ENCODE measurements around the gene MRPL36.
"Not testable (repeated sequence)": the region's sequence is repeated elsewhere in the genome, so short reads cannot be mapped to it uniquely, and the experiment has no call there.

MRPL36 gene

DNA sequence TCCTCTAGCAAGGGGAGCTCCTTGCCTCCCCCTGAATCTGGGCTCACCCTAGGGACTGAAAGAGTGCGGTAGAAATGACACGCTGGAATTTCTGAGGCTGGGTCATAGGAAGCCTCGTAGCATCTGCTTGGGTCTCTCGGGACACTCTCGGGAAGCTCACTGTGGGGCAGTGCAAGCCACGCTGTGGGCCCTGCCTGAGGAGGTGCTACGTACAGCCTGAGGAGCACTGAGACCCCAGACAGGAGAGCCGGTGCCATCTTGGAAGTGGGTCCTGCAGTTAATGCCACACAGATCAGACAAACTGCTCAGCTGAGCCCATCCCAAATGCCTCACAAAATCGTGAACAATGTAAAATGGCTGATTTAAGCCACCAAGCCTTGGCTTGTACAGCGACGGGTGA is 1.8 kb downstream of the MRPL36 start:
- in situ Hi-C loops (cut with HindIII; ENCODE audit: low sequenced_read_pairs), result no loop called here

DNA sequence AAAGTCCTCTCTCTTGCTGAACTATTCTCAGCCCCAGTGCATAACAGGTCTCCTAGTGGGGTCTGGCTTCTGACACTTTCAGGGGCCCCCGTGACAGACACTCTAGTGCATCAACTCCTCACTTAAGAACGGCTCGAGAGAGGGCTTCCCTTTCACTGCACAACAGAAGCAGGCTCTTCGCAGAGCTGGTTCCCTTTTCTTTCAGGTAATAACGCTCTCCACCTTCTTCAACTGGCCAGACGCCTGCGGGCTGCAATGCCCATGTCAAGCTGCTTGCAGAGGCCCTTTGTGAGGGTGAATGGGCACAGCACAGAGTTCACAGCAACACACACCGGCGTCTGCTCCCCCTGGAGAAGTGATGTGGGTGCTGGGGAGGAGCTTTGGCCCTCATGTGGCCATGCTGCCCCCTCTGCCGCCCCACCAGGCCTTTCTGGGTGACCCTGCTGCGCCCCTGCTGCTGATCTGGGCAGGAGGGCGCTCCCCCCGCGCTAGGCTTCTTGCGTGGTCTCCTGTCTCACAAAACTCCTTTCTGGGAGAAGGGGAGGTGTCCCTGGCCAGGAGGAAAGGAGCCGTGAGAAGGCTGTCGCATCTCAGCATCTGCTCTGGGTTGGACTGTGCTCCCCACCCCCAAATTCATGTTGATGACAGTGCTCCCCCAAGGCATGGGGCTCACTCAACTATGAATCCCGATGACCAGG is 2.4 kb downstream of the MRPL36 start:
- in situ Hi-C loops (cut with HindIII; ENCODE audit: low sequenced_read_pairs), result no loop called here

DNA sequence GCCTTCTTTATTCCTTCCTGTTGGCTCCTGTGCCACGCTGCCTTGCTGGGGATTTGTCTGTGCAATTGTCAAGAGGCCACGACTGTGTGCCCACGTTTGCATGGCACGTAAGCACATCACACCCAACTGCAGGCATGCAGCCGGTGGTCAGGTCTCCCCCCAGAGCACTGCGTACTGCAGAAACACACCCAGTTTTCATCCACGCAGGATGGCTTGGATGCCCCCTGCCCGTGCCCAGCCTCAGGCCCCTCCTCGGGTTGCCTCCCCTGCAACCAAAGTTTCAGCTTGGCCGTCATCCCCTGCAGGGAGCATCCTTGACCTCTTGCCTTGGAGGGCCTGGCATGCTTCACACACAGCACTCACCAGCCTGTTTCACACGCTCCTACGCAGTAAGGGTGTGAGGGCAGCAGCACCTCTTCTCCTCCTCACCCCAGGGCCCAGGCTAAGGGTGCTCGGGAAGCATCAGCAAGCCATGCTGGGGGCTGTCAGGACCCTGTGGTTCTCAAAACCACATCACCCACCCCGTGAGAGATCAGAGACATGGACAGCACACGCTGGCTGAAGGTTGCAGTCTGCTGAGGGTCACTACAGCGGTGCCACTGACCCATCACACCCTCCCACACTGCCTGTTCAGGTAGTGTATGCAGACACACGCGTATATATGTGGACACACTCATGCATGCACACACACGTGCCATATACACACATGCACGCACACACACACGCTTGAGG is 3.1 kb downstream of the MRPL36 start:
- in situ Hi-C loops (cut with HindIII; ENCODE audit: low sequenced_read_pairs), result no loop called here

DNA sequence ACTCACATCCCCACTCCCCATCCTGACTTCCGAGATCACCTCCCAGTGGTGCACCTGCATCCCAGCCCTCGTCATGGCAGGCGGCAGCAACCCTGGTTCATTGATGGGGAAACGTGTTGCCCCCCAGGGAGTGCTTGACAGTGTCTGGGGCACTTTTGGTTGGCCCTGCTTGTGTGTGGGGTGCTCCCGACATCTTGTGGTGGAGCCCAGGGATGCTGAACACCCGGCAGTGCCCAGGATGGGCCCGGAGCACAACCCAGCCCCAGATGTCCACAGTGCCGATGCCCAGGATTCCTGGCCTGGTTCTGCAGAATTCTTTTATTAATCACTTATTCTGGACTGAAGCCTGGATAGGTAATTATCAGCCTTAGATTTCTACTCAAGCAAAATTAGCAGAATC is 3.7 kb downstream of the MRPL36 start:
- in situ Hi-C loops (cut with HindIII; ENCODE audit: low sequenced_read_pairs), result no loop called here

DNA sequence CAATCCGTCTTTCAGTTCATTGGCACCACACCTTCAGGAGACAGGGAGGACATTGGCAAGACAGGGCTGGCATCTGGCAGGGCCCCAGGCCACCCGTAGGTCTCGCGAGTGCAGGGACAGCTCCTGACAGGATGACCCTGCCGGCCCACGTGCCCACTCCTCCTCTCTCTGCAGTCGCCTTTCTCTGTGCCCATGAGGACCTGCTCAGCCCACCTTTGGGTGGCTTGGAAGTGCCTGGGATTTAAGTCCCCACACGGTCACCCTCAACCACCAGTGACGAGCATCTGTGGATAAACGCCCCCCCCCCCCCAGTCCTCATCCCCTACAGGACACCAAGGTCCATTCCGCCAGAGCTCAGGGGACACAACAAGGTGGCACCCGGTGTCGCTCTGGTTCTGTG is 4.1 kb downstream of the MRPL36 start:
- in situ Hi-C loops (cut with HindIII; ENCODE audit: low sequenced_read_pairs), result no loop called here

DNA sequence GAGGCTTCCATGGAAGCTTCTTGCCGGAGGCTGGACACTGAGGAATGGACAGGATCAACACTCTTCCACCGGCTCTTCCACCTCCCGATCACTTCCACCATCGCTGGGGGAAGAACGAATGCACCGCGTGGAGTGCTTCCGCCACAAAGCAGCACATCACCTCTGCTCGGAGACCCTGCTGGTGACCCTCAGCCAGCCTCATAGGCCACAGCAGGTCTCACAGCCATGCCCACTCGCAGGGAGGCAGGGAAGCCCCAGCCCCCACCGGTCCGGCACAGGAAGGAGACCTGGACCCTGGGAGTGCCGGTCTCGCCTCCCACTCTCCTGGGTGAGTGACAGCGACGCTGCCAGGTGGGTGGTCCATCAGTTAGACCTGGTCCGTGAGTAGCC is 4.7 kb downstream of the MRPL36 start:
- in situ Hi-C loops (cut with HindIII; ENCODE audit: low sequenced_read_pairs), result no loop called here

DNA sequence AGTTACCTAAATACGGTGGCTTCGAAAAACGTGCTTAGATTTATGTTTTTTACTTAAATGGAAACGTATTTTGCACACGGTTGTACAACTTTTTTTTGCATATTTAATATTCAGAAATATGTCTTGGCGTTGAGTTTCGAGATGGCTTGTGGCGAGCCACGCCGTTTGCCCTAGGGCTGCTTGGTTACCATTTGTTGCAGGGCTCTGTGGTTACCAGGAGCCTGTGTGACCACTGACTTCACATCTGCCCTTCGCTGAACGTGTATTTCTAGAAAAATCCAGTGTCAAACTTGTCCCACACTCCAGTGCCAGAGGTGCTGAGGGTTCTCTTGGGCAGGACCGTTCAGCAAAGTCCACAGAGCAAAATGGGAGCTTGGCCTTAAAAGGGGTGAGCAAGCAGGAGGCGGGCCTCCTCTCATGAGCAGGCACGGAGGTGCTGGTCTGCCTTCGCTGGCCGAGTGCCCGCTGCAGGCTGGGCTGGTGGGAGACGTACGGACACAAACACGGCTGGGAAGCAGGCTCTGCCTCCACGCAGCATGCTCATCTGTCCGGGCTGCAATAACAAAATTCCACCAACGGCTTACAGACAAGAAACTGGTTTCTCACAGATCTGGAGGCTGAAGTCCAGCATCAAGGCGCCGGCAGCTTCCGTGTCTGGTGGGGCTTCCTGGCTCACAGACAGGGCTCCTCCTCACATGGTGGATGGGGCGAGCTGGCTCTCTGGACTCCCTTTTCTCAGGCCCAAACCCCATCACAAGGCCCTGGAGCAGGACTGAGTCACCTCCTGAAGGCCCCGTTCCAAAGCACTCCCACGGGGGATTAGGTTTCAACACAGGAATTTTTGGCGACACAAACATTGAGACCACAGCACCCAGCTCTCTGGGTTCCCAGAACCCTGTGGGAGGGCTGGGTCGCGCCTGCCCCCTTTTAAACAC is 5.4 kb downstream of the MRPL36 start:
- in situ Hi-C loops (cut with HindIII; ENCODE audit: low sequenced_read_pairs), result no loop called here

DNA sequence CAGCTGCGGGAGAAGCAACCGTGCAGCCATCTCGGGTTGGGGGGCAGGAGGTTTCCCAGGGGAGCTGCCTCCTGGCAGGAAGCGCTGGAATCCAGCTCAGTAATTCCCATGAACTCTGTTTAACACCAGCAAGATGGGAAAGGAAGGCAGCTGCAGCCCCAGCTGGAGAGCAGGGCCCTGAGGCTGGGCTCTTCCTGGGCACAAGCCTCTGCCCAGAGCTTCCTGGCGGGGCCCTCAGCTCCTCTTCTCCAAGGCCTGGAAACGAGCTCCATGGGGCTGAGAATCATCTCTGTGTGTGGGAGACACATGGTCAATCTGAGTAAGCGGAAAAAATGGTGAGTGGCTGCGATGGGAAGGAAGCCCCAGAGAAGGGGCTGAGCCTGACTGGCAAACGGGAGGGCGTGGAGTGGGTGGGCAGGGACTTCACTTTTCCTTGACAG is 6.3 kb downstream of the MRPL36 start:
- in situ Hi-C loops (cut with HindIII; ENCODE audit: low sequenced_read_pairs), result no loop called here

DNA sequence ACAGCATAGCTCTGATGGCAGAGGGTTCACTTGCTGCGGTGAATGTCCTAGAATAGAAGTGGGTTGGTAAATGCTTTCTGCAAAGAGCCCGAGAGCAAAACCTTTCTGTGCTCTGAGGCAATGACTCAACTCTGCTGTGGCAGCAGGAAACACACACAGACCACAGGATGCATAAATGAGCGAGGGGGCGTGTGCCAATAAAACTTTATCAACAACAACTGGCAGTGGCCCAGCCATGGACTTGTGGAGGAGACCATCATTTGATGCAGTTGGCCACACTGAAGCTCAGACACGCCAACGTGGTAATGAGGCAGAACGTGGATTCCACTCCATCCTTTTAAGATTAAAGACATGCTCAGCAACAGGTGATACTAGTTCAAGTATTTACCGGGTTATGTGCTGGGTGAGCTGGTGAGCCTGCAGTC is 6.8 kb downstream of the MRPL36 start:
- in situ Hi-C loops (cut with HindIII; ENCODE audit: low sequenced_read_pairs), result no loop called here

DNA sequence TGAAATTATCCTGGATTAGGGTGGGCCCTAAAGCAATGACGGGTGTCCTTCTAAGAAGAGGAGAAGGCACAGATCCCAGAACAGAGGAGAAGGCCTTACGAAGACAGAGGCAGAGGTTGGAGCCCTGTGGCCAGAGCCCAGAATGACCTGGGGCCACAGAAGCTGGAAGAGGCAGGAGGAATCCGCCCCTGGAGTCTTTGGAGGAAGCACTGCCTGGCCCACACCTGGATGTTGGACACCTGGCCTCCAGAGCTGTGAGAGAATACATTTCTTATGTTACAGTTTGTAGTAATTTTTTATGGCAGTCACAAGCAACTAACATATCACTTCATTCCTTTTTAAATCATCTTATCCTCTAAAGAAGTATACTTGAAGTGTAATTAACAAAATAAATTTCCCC is 8.5 kb downstream of the MRPL36 start:
- in situ Hi-C loops (cut with HindIII; ENCODE audit: low sequenced_read_pairs), result no loop called here

DNA sequence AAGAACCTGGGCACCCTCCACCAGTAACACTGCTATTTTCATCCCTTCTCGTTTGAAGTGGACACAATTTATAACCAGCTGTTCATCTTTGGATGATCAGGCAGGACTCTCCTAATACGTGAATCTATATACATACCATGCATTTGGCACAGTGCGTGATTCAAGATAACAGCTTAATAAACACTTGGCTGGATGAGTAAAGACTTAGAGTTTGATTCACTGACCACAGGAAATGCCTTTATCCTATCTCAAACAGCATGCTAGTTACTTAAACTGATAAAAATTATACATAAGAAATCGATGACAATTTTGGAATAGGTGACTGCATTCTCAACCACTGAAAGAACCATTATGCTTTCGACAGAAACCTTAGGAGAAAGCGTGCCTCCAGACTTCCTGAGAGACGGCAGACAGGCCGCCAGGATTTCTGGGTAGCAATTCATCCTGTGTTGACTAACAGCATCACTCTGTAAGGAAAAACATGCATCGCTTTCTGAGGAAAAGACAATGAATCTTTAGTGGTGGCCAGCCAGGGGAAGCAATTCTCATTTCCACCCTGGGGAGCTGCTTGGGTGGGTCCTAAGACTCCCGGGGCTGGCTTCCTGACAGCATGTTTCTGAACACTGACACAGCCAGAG is 9.7 kb downstream of the MRPL36 start:
- in situ Hi-C loops (cut with HindIII; ENCODE audit: low sequenced_read_pairs), result no loop called here

DNA sequence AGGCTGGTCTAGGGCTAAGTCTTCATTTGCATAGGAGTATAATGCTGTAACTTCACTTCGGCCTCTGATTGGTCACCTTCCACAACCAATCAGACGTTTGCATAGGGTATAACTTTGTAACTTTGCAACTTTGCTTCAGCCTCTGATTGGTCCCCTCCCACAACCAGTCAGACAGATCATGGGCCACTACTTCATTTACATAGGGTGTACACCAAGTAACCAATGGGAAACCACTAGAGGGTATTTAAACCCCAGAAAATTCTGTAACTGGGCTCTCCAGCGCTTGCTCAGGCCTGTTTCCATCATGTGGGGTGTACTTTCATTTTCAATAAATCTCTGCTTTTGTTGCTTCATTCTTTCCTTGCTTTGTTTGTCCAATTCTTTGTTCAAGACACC is 10.2 kb downstream of the MRPL36 start:
- in situ Hi-C loops (cut with HindIII; ENCODE audit: low sequenced_read_pairs), result not testable (repeated sequence)

DNA sequence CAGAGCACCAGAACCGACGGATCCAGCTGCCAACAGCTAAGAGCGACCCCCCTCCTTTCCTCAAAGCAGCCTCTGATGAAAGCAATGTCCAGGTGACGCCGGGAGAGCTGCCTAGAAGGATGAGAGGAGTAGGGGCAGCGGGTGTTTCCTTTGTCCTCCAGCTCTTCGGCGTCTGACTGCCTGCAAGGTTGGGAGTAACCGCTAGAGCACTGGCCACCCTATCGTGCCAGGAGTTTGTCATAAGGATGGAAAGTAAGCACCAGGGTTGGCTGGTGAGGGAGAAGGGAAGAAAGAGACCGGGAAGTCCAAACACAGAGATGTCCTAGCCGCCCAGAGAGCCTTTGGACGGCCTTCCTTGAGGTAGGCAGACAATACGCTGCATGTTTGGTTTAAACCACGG is 10.8 kb downstream of the MRPL36 start:
- in situ Hi-C loops (cut with HindIII; ENCODE audit: low sequenced_read_pairs), result no loop called here

DNA sequence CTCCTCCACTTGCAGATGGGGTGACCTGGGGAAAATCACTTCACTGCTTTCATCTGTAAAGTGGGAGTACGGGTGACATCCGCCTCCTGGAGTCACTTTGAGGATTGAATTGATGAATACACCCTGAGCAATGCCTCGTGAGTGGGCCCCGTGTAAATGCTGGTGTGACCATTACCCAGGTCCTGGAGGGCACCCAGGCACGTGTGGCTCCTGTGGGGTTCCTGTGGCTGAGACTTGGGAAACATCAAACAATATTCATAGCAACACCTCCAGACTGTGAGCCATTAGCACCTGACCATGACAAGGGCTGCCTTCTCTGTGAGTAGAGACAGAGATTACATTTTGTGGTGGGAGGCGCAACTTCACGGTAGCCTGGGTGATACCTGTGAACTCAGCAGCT is 11.4 kb downstream of the MRPL36 start:
- in situ Hi-C loops (cut with HindIII; ENCODE audit: low sequenced_read_pairs), result no loop called here

DNA sequence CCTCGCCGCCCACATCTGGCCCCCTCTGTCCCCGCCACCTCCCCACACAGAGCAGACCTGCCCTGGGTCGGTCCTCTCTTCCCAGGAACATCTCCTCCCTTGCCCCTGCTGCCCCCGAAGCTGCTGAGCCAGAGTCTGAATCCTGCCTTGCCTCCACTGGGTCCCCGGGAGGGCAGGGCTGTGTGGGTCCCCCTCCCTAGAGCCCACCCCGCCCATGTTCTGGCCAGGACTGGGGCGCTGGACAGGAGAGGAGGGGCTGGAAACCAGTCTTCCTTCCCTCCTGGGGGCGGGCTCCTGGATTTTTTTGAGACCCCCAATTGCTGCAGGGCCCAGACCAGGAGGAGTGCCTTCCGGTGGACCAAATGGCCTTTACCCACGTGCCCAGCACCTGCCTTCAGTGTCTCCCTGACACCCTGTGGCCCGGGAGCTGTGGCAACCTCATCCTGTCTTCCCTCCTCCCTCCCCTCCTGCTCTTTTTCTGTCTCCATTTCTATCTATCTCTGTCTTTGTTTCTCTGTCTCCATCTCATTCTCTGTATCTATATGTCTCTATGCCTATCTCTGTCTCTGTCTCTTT is 12.1 kb downstream of the MRPL36 start:
- in situ Hi-C loops (cut with HindIII; ENCODE audit: low sequenced_read_pairs), result no loop called here

DNA sequence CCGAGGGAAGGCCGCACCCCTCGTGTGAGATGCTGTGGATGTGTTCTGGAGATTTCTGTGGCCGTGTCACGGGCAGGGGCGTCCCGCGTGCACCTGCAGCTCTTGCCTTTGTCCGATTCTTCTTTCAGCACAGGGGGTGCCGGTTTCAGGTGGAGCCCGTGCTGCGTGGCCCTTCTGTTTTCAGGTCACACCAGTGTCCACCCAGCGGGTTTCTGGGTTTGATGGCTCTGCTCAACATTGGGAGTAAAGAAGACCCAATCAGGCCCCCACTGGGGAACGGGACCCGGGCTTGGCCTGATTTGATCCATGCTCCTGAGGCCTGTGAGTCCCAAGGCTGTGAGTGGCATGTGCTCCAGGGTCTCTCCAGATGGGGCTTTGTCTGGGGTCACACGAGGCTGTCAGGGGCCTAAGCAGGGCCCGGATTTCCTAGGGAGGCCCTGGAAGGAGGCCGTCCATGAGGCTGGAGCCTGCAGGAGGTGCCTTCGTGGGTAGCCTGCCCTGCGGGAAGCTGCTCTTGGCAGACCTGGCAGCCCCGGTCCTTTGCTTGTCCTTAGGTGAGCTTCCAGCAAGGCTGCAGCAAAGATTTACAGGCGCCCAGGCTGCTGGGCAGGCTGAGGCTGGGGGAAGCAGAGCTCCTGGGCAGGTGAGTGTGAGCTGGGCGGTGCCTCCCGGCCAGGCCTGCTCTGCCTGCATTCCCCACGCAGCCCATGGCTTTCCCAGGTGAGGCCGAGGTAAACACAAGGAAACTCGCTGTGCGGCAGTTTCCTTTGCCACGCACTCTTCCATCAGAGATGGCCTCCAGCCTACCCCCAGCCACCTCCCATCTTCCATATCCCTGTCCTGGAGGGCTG is 12.8 kb downstream of the MRPL36 start:
- in situ Hi-C loops (cut with HindIII; ENCODE audit: low sequenced_read_pairs), result no loop called here

DNA sequence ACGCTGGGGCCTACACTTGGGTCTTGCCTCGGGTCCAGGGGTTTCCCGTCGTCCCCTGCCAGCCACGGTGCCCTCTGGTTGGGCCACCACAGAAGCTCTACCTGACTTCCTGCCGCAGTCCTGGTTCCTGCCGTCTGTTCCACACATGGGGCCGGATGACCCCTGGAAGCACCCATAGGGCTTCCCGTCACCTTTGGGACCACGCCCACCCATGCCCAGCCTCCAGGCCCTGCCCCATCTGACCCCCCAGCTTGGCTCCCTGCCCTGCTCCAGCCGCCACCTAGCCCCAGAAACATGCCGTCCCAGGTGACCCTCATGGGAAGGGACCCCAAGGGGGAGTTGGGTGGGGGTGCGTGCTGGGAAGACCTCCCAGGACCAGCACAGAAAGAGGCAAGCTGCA is 13.7 kb downstream of the MRPL36 start:
- in situ Hi-C loops (cut with HindIII; ENCODE audit: low sequenced_read_pairs), result no loop called here

DNA sequence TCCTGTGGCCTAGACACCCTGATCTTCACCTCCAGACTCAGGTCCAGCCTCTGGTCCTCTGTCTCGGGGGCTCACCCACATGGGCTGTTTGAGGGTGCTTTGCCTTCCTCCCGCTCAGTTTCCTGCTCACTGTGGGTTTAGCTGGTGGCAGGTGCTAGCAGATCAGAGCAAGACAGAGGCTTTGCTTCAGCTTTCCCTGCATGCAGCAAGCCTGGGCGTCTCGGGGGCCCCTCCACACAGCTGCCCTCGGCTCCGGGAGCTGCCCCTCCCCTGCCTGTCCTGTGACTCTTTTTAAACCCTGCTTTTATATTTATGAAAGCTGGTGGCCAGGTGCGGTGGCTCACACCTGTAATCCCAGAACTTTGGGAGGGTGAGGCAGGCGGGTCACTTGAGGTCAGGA is 14.6 kb downstream of the MRPL36 start:
- in situ Hi-C loops (cut with HindIII; ENCODE audit: low sequenced_read_pairs), result no loop called here

DNA sequence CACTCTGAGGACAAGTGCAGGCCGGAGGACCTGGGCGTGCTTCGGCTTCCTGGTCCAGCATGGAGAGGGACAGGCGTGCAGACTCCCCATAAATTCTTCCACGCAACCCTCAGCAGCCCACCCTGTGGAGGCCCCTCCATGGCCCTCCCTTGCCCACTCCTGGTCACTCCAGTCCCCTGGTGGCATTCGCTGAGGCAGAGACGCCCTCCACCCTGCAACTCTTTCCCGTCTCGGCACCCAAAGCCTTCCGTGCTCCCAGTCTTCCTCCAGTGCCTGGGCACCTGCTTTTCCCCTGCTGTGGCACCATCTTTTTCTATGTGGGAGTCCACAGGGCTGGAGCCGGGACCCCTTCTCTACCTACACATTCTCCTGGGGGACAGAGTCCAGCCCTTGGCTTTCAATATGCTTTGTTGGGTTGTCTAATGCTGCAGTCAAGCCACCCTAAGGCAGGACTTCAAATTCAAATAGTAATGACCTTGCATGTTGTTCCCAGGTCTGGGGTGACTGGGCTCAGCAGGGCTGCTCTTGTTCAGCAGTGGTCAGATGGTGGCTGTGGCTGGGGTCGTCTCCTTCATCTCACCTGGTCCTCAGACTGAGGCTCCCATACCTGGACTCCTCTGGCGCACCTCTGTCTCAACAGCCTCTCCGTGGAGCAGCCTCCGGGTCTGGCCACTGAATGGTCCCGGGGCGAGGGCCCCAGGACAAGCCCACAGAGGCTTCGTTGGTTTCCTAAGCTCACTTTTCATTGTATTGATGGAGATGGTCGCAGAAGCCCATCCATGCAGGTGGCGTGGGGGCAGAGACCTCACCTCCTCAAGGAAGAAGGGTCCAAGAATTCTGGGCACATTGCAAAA is 15.2 kb downstream of the MRPL36 start:
- in situ Hi-C loops (cut with HindIII; ENCODE audit: low sequenced_read_pairs), result no loop called here
